AG08395 (cell line): Measurements from ENCODE around the gene RTKN.

Experiments
- DNase-seq: peaks from one replicate; pipeline ENCODE4 v3.0.0; 2012; ENCODE audit warnings: mixed read lengths, low spot score

Gene RTKN

DNA sequence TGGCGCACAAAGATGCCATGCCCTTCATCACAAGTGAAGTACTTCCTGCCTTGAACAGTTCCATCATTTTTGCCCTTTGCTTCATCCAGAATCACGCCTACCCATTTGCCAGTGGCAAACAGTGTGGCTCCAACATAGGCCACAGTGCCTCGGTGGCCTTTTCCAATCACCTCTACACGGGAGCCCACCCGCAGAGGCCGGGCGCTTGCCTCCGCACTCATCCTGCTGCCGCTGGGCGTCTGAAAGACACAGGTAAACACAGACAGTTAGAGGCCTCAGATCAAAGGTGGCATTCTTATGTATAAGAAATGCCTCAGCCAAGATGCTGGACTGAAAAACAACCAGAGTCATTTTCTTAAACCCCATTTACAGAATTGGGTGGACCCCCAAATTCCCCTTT, 63.7 kb downstream of the RTKN start:
- DNase-seq = no peak

DNA sequence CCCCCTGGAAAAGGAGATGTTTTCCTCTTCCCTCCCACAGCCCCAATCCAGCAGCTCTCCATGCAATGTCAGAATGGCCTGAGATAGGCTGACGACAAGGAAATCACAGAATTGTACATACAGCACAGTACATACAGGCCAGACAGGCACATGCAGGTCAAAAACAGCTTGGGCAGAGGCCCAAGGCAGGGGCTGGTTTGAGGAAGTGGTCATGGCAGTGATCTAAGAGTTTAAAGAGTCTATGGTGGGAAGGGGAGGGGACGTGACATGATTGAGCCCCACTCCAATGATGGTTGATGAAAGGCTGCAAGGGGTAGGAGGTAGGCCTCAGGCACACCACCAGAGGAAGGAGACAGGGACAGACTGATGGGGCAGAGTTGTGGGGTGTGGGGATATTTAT, 65.9 kb downstream of the RTKN start:
- DNase-seq = no peak
